HG02938 (cell line): Measurements from ENCODE around the gene ACVR1B.

Experiments
- ATAC-seq: cut with Tn5 transposase; IDR thresholded peaks from one replicate; pipeline ENCODE4 v1.9.1; 2021; ENCODE audit warnings: mild to moderate bottlenecking, moderate library complexity; ENCODE audit not compliant: unreplicated experiment

The ACVR1B gene

DNA sequence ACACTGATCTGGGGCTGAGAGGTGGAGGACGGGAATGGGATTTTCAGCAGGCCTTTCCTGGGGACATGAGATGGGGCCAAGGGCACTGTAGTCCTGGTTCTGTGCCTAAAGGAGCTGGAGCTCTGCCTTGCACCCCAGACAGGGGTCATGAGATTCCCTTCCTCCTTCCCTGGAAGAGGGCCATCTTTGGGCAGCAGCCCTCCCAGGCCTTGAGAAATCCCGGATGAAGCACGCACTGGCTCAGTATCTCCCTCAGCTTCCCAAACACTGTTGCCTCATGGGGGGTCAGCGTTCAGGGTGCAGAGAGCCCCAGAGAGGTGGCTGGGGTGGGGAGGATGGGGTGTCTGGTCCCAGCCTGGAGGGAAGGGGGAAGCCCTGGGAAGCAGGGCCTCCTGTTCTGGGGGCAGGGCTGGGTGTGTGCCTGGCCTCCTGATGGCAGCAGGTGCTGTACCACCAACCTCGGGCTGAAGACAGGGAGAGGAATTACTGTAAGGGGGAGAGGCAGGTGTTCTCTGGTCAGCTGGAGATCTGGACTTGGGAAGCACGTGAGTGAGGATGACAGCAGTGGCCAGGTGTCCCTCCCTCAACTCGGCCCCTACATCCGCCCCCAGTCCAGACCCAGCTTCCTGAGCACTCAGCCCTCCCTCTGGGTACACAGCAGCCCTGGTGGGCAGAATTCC, 91.3 kb downstream of the ACVR1B start:
- no peak for ATAC-seq

DNA sequence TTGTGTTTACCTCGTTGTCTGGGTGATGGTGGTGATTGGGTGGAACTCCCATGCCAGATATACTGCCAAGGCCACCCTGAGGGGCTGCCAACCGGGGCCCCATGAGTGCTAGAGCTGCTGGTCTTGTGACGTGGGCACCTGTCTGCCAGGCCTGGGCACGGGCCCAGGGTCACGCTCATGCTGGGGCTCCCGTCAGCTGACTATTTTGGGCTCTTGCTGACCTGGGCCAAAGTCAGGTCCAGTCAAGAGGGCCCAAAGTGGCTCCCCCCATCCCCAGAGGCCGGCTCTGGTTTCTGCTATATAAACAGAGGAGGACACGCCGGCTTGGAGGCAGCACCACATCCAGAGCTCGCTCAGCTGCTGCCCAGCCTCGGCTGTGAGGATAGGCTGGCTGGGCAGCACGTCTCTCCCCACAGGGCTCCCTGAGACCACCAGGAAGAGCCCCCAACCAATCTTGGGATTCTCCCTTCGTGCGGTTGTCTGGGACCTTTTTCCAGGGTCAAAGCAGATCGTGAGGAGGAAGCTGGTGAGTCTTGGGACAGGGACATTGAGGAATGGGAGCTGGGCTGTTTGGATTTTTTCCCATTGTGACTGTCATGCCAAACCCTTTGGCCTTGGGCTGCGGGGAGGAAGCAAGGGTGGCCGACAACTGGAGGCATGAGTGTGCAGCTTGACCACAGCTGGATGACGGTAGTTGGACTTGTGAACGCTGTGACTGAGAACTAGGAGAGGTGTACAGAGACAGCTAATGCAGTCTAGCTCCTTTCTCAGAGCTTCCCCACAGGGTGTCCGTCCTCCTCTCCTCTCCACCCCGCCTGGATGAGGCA, 92.1 kb downstream of the ACVR1B start:
- no peak for ATAC-seq

DNA sequence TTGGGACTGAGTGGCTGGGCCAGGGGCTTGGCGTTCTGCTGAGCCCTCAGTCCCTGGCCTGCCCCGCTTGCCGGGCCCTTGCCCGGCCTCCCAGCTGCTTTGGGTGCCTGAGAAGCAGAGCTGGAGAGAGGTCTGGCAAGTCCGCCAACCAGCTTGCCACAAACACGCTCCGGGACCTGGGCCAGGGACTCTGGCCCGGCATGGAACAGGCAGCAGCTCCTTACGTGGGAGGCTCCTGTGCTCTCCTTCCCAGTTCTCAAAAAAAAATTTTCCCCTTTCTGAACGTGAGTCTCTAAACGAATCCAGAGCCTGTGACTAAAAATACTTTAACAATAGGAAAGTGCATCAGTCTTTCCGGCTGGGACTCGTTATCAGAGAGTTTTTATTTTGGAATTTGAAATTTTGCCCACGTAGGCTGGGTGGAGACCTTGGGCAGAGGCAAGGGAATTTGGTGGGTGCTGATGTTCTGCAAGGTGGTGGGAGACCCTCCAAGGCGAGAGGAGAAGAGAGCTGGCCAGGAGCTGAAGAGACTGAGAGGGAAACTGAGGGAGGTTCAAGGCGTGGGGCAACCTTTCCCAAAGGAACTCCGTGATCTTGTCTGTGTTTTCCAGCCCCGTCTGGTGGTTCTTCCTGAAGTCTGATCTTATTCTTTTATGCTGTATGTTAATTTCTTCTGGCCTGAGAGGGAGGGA, 92.9 kb downstream of the ACVR1B start:
- ATAC-seq = no peak

DNA sequence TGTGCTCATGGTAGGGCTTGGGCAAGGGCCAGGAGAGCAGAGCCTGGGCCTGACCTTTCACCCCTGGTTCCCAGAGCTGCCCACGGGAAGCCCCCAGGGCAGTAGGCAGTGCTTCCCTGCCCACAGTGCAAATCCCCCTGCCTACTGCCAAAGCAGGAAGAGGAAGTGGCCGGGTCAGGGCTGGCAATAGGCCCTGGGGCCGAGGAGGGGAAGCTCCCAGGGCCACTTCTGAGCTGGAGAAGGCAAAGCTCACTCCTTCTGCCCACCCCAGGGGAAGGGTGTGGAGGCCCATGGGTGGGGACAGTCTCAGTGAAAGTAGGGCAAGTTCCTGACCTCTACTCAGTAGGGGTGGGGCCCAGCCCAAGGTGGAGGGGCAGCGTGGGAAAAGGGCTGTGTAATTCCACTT, 94.3 kb downstream of the ACVR1B start:
- no peak for ATAC-seq
